Measurements from ENCODE around the gene NCR2.

The NCR2 gene

DNA sequence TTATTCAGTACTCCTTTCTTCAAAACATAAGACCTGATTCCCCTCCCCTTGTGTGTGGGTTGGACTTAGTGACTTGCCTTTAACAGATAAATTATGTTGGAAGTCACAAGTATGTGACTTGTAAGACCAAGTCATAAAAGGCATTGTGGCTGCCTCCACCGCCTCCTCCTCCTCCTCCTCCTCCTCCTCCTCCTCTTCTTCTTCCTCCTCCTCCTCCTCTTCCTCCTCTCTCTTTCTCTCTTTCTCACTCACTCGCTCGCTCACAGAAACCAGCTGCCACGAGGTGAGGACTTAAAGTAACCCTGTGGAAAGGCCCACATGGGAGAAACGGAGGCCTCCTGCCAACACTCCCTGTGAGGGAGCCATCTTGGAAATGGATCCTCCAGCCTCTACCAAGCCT, 64.0 kb downstream of the NCR2 start:
- no peak for DNase-seq (ENCODE audit: low read depth in 4 of 4, low spot score in 1 of 4)
